A549 (cell line): ENCODE data around the gene NUTF2. TPM values are rescaled to one million over a fixed set of nuclear protein-coding genes. Genes with fewer than 3 reads are reported as not detected.

Experiments used
- ATAC-seq, 2 experiments: fragments of 200-7000 bp in 1 of 2; fragments of >200 bp in 1 of 2; cut with Nextera tagmentation in 1 of 2; cut with Tn5 transposase in 1 of 2; 3 replicates each; pipeline versions ENCODE4 v1.8.0 to v1.9.1; 2018 to 2020; ENCODE audit warnings: mild to moderate bottlenecking in 1 of 2, moderate library complexity in 1 of 2
- CTCF ChIA-PET: fragments of 300-600 bp; sonication (Branson Sonifier 250); formaldehyde crosslinking; extraction: SDS; loops from one replicate; lab custom pipeline; 2021; ENCODE audit warnings: antibody characterized with exemption, inconsistent platforms; lab: Yijun Ruan, JAX
- POLR2A ChIA-PET: fragments of 350-600 bp; formaldehyde crosslinking; extraction: SDS; loops from one replicate; lab custom pipeline; 2021; ENCODE audit warnings: antibody characterized with exemption, inconsistent platforms; lab: Yijun Ruan, JAX
- DNase-seq, 2 experiments: peaks; one replicate each; pipeline versions ENCODE4 v3.0.0 to v3.0.0-alpha.2; 2011 to 2016; ENCODE audit warnings: low read depth in 1 of 2, low spot score in 1 of 2
- FAIRE-seq: peaks from 2 replicates; lab custom pipeline; 2011; peaks lifted over from hg19 to GRCh38; lab: Jason Lieb, UNC
- H3K27ac ChIP-seq, 2 experiments: fragments of >200 bp; sonication (Bioruptor Twin); formaldehyde crosslinking; 3 replicates each; pipeline ENCODE4 v1.5.1; 2016 to 2017
- H3K4me1 ChIP-seq: fragments of >200 bp; sonication (Bioruptor Twin); formaldehyde crosslinking; 3 replicates; pipeline ENCODE4 v1.6.1; 2016
- H3K4me2 ChIP-seq: fragments of >200 bp; sonication (Bioruptor Twin); formaldehyde crosslinking; 3 replicates; pipeline ENCODE4 v1.6.1; 2016
- H3K4me3 ChIP-seq: fragments of >200 bp; sonication (Bioruptor Twin); formaldehyde crosslinking; 3 replicates; pipeline ENCODE4 v1.5.1; 2016
- H3K9me3 ChIP-seq: fragments of >200 bp; sonication (Bioruptor Twin); formaldehyde crosslinking; 3 replicates; pipeline ENCODE4 v1.6.1; 2016
- CHD2 ChIP-seq: fragments of 150-350 bp; IDR thresholded peaks from 2 replicates; pipeline ENCODE4 v1.6.1; 2014; ENCODE audit warnings: low read length; ENCODE audit not compliant: partially characterized antibody
- CHD4 ChIP-seq: fragments of 200-600 bp; sonication (generic); IDR thresholded peaks from 2 replicates; pipeline ENCODE4 v1.6.1; 2016; ENCODE audit warnings: antibody characterized with exemption, mild to moderate bottlenecking, borderline replicate concordance
- E2F6 ChIP-seq: IDR thresholded peaks from 2 replicates; pipeline ENCODE4 v1.6.1; 2012; ENCODE audit warnings: low read depth, borderline replicate concordance
- EHMT2 ChIP-seq: fragments of 200-600 bp; sonication (generic); IDR thresholded peaks from 2 replicates; pipeline ENCODE4 v1.6.1; 2016; ENCODE audit warnings: antibody characterized with exemption, low read depth, mild to moderate bottlenecking, moderate library complexity
- ESRRA ChIP-seq: fragments of 150-350 bp; IDR thresholded peaks from 2 replicates; pipeline ENCODE4 v1.6.1; 2014; ENCODE audit warnings: mild to moderate bottlenecking, low read length, borderline replicate concordance
- FOSB ChIP-seq: fragments of 250-450 bp; sonication (Bioruptor Pico); IDR thresholded peaks from 2 replicates; pipeline ENCODE4 v1.5.0; 2020; ENCODE audit warnings: mild to moderate bottlenecking, moderate library complexity
- FOXS1 ChIP-seq: fragments of 250-450 bp; sonication (Bioruptor Pico); IDR thresholded peaks from 2 replicates; pipeline ENCODE4 v1.5.0; 2020; ENCODE audit warnings: mild to moderate bottlenecking, moderate library complexity
- HDAC2 ChIP-seq: fragments of 200-600 bp; sonication (generic); IDR thresholded peaks from 2 replicates; pipeline ENCODE4 v1.6.1; 2016
- HOXA7 ChIP-seq: fragments of 250-450 bp; sonication (Bioruptor Pico); IDR thresholded peaks from 2 replicates; pipeline ENCODE4 v1.5.0; 2020; ENCODE audit warnings: mild to moderate bottlenecking, moderate library complexity
- KDM5A ChIP-seq: fragments of 200-600 bp; sonication (generic); IDR thresholded peaks from 2 replicates; pipeline ENCODE4 v1.6.1; 2016; ENCODE audit warnings: antibody characterized with exemption, mild to moderate bottlenecking
- MAFK ChIP-seq: fragments of 450-650 bp; IDR thresholded peaks from 2 replicates; pipeline ENCODE4 v1.6.1; 2014; ENCODE audit not compliant: partially characterized antibody
- MAX ChIP-seq: IDR thresholded peaks from 2 replicates; pipeline ENCODE4 v1.6.1; 2012
- MAZ ChIP-seq: fragments of 150-350 bp; IDR thresholded peaks from 2 replicates; pipeline ENCODE4 v1.6.1; 2014; ENCODE audit warnings: antibody characterized with exemption, low read depth, low read length, borderline replicate concordance
- NFE2L2 ChIP-seq: fragments of 150-350 bp; conservative IDR thresholded peaks from 2 replicates; pipeline ENCODE4 v1.6.1; 2014; ENCODE audit warnings: low read length
- SREBF2 ChIP-seq: fragments of 450-650 bp; IDR thresholded peaks from 2 replicates; pipeline ENCODE4 v1.6.1; 2014; ENCODE audit warnings: mild to moderate bottlenecking, moderate library complexity
- USF2 ChIP-seq: fragments of 450-650 bp; IDR thresholded peaks from 2 replicates; pipeline ENCODE4 v1.6.1; 2014; ENCODE audit warnings: antibody characterized with exemption
- ZFP36 ChIP-seq: fragments of 450-650 bp; IDR thresholded peaks from 2 replicates; pipeline ENCODE4 v1.6.1; 2014; ENCODE audit warnings: borderline replicate concordance; ENCODE audit not compliant: partially characterized antibody
- ZNF302 ChIP-seq: fragments of 250-450 bp; sonication (Bioruptor Pico); IDR thresholded peaks from 2 replicates; pipeline ENCODE4 v1.9.0; 2021; ENCODE audit warnings: inconsistent platforms, mild to moderate bottlenecking, moderate library complexity
- WGBS: methylation state at CpG from one replicate; pipeline ENCODE4 v1.1.6; 2017; ENCODE audit errors: missing lambda C conversion rate; 5-methylcytosine and 5-hydroxymethylcytosine counted together
- polyA plus RNA-seq, 4 experiments: library from polyadenylated mRNA; depleted of rRNA in 3 of 4; stranded (reverse); fragments of >200 nt; fragmentation: RNase III in 1 of 4; extraction: RNeasy Plus Mini Kit Qiagen cat#74134 plus additional on column Dnase treatment in 1 of 4; gene quantifications; 2 replicates in 3 of 4; 3 replicates in 1 of 4; pipeline ENCODE4 v1.2.3, GENCODE V29; 2011 to 2017

Gene NUTF2
- polyA plus RNA-seq, 2 of the 4 experiments (the other 2 are of a cell fraction): 168 to 287 TPM

GRCh38 chr16:67868290-67868689, 21.6 kb downstream of the NUTF2 start (continued):
- TF ChIP-seq ZFP36: no peak
- TF ChIP-seq NFE2L2: no peak
- no peak for TF ChIP-seq EHMT2
- TF ChIP-seq CHD2: no peak

GRCh38 chr16:67869653-67870052, 22.9 kb downstream of the NUTF2 start:
- CTCF ChIA-PET: interaction anchor here (0.6 to 3.0 kb wide), 6 partner anchors 10 to 199 kb away, joined by 3 to 25 read pairs (median 4); no protein-coding TSS in a partner anchor
- ATAC-seq (no peak), FAIRE-seq (no peak), DNase-seq (no peak)
- Histone ChIP-seq H3K4me3 (no peak overlapping the region), H3K27ac (no peak overlapping the region), H3K4me2 (no peak overlapping the region), H3K4me1 (peaks cover 21% of the 10 kb centered on the region; the same call in 2 of the 3 replicates), H3K9me3 (no peaks in the 10 kb centered on the region)
- WGBS: 82% methylated on average over 7 of the region's 7 CpGs
- POLR2A ChIA-PET: no interaction called here
- no peak for TF ChIP-seq FOXS1 (CRISPR knock-in tag)
- TF ChIP-seq SREBF2: no peak

- Histone ChIP-seq H3K4me1 (peaks cover 24% of the 10 kb centered on the region; the same call in 2 of the 3 replicates), H3K27ac (no peak overlapping the region), H3K9me3 (no peaks in the 10 kb centered on the region), H3K4me2 (no peak overlapping the region), H3K4me3 (no peak overlapping the region)
- ChIA-PET POLR2A (interaction anchor here (0.6 to 0.8 kb wide), 3 partner anchors 65 to 343 kb away, joined by 3 to 5 read pairs (median 3); partner anchors contain the start of genes RANBP10, RIPOR1 and TSNAXIP1), CTCF (interaction anchor here (0.9 to 3.0 kb wide), 10 partner anchors 12 to 390 kb away, joined by 3 to 25 read pairs (median 5); partner anchors contain the start of gene ATP6V0D1)
- ATAC-seq (peak in 1 of 2 experiments; percentile 41; a peak in 3 of 6 replicates), FAIRE-seq (no peak), DNase-seq (no peak)
- 90% methylated on average over 3 of the region's 3 CpGs for WGBS
- TF ChIP-seq MAFK (peak; percentile 82), HOXA7 (no peak), CHD4 (no peak), E2F6 (no peak)
Measured at GRCh38 chr16:67871256-67871655, 24.5 kb downstream of the NUTF2 start.

GRCh38 chr16:67872131-67872630, 25.4 kb downstream of the NUTF2 start:
- no peak; a peak in 1 of 6 replicates for ATAC-seq
- H3K4me2 ChIP-seq: peak overlapping the region; percentile 99
- peak overlapping the region; percentile 95 to 97; a peak in 5 of 6 replicates for H3K27ac ChIP-seq
- no peak for FAIRE-seq
- POLR2A ChIA-PET: no interaction called here
- no peaks in the 10 kb centered on the region for H3K9me3 ChIP-seq
- TF ChIP-seq ZNF302 (CRISPR knock-in tag) (no peak), USF2 (no peak), MAZ (no peak), E2F6 (no peak), MAX (no peak), SREBF2 (no peak), HDAC2 (no peak), KDM5A (no peak), FOSB (no peak), ESRRA (no peak)
- TF ChIP-seq, all 56 proteins: peak for 0
- CTCF ChIA-PET: interaction anchor here (0.9 to 3.0 kb wide), 7 partner anchors 11 to 204 kb away, joined by 3 to 25 read pairs (median 6); no protein-coding TSS in a partner anchor
- Histone ChIP-seq H3K4me1 (peaks cover 24% of the 10 kb centered on the region; the same call in 2 of the 3 replicates), H3K4me3 (peak overlapping the region; percentile 99; the same call in 2 of the 3 replicates)
- no peak for DNase-seq
- 71% methylated on average over 2 of the region's 2 CpGs for WGBS
